ENCODE measurements around the gene RBM23.
"Not testable (repeated sequence)": the region's sequence is repeated elsewhere in the genome, so short reads cannot be mapped to it uniquely, and the experiment has no call there.

RBM23 gene

DNA sequence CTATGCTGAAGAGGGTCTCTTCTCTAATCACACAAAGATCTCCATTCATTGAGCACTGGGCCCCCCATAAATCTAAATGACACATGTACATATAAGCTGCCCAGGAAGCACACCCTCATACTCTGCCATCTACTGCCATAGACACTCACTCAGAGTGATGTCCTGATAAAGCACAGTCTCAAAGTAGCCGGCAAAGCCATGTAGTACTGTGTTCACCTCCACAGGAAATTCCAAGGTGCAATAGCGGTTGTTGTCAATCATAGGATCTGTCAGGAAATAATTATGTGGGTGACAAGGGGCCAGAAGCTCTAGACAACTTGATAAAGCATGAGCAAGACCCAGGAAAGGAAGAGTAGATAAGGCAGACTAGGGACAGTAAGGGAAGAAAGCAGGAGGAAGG is 3.3 kb upstream of the RBM23 start:
- TF ChIP-seq POLR2A (IDR thresholded peaks at IDR 0.05; ENCODE audit: extremely low read depth, insufficient read length) (no peak), MYC (IDR thresholded peaks at IDR 0.05; ENCODE audit: low read depth, low read length) (no peak)
- TF ChIP-seq, protein P1, sequence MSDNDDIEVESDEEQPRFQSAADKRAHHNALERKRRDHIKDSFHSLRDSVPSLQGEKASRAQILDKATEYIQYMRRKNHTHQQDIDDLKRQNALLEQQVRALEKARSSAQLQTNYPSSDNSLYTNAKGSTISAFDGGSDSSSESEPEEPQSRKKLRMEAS (IDR thresholded peaks at IDR 0.05; ENCODE audit: low read depth, low read length): no peak
- TF ChIP-seq, protein P2, sequence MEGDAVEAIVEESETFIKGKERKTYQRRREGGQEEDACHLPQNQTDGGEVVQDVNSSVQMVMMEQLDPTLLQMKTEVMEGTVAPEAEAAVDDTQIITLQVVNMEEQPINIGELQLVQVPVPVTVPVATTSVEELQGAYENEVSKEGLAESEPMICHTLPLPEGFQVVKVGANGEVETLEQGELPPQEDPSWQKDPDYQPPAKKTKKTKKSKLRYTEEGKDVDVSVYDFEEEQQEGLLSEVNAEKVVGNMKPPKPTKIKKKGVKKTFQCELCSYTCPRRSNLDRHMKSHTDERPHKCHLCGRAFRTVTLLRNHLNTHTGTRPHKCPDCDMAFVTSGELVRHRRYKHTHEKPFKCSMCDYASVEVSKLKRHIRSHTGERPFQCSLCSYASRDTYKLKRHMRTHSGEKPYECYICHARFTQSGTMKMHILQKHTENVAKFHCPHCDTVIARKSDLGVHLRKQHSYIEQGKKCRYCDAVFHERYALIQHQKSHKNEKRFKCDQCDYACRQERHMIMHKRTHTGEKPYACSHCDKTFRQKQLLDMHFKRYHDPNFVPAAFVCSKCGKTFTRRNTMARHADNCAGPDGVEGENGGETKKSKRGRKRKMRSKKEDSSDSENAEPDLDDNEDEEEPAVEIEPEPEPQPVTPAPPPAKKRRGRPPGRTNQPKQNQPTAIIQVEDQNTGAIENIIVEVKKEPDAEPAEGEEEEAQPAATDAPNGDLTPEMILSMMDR (IDR thresholded peaks at IDR 0.05; ENCODE audit: low read depth, low read length): no peak
- DNase-seq (ENCODE audit: low read depth): no peak
- no peak overlapping the region for H3K4me3 ChIP-seq (ENCODE audit: low read depth, low read length)

DNA sequence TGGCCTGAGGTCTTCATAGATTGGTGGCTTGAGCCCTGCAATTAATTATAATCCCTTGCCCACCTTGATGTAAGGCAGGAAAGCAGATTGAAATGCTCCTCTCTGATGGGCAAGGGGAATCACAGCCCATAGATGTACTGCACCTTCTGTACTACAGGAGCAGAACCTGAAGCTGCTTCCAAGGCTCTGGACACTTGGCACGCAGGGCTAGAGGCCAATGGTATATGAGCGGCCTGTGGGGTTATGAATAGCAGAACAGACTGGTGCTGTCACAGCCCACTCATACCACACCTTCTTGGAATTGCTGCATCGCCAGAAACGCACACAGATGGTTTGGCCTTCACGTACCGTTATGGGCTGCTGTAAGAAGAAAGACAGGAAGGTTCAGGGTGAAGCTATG is 1.7 kb upstream of the RBM23 start:
- TF ChIP-seq POLR2A (IDR thresholded peaks at IDR 0.05; ENCODE audit: extremely low read depth, insufficient read length) (no peak), MYC (IDR thresholded peaks at IDR 0.05; ENCODE audit: low read depth, low read length) (no peak)
- TF ChIP-seq, protein P1 (IDR thresholded peaks at IDR 0.05; ENCODE audit: low read depth, low read length): no peak
- TF ChIP-seq, protein P2 (IDR thresholded peaks at IDR 0.05; ENCODE audit: low read depth, low read length): no peak
- no peak overlapping the region for H3K4me3 ChIP-seq (ENCODE audit: low read depth, low read length)
- DNase-seq (ENCODE audit: low read depth): no peak

DNA sequence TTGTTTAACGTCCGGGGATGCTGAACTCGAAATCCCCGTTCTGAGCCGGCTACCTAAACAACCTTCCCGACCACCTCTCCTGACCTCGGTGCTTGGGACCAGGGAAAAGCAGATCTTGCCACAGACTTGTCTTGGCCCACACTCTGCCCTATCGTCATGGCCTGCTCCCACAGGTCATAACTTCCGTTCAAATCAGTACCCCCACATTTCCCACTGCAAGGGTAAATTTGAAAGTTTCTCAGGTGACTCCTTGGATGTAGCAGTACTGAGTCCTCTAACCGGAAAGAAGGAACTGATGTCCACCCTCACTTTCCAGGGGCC is 612 bp upstream of the RBM23 start:
- TF ChIP-seq POLR2A (IDR thresholded peaks at IDR 0.05; ENCODE audit: extremely low read depth, insufficient read length) (no peak), MYC (IDR thresholded peaks at IDR 0.05; ENCODE audit: low read depth, low read length) (no peak)
- TF ChIP-seq, protein P1 (IDR thresholded peaks at IDR 0.05; ENCODE audit: low read depth, low read length): no peak
- TF ChIP-seq, protein P2 (IDR thresholded peaks at IDR 0.05; ENCODE audit: low read depth, low read length): no peak
- DNase-seq (ENCODE audit: low read depth): no peak
- peak overlapping the region; percentile 53 for H3K4me3 ChIP-seq (ENCODE audit: low read depth, low read length)

DNA sequence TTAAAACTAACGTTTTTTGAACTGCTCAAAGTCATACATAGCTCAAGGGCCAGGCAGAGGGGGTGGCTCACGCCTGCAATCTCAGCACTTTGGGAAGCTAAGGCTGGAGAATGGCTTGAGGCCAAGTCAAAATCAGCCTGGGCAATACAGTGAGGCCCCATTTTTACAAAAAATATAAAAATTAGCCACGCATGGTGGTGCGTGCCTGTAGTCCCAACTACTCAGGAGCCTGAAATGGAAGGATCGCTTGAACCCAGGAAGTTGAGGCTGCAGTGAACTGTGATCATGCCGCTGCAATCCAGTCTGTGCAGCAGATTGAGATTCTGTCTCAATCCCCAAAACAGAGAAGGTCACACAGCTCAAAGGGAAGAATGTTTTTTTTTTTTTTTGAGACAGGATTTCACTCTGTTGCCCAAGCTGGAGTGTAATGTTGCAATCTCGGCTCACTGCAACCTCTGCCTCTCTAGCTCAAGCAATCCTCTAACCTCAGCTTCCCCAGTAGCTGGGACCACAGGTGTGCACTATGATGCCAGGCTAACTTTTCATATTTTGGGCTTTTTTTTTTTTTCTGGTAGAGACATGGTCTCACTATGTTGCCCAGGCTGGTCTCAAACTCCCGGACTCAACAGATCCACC is 2.9 kb downstream of the RBM23 start:
- no peak overlapping the region for H3K4me3 ChIP-seq (ENCODE audit: low read depth, low read length)
- TF ChIP-seq MYC (IDR thresholded peaks at IDR 0.05; ENCODE audit: low read depth, low read length) (no peak), POLR2A (IDR thresholded peaks at IDR 0.05; ENCODE audit: extremely low read depth, insufficient read length) (no peak)
- TF ChIP-seq, protein P2 (IDR thresholded peaks at IDR 0.05; ENCODE audit: low read depth, low read length): no peak
- TF ChIP-seq, protein P1 (IDR thresholded peaks at IDR 0.05; ENCODE audit: low read depth, low read length): no peak
- DNase-seq (ENCODE audit: low read depth): peak; percentile 81

DNA sequence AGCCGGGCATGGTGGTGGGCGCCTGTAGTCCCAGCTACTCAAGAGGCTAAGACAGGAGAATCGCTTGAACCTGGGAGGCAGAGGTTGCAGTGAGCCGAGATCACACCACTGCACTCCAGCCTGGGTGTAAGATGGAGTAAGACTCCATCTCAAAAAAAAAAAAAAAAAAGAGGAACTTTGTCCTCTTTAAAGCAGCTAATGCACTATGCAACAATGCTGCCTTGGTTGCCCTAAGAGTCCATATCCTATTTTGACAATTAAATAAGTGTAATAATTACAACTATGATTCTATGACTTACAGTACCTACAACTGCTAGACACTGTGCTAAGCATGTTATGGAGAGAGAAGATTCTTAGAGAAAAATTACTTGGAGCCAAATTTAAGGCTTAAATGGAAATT is 4.1 kb downstream of the RBM23 start:
- peak; percentile 37 for DNase-seq (ENCODE audit: low read depth)
- H3K4me3 ChIP-seq (ENCODE audit: low read depth, low read length): not testable (repeated sequence)

DNA sequence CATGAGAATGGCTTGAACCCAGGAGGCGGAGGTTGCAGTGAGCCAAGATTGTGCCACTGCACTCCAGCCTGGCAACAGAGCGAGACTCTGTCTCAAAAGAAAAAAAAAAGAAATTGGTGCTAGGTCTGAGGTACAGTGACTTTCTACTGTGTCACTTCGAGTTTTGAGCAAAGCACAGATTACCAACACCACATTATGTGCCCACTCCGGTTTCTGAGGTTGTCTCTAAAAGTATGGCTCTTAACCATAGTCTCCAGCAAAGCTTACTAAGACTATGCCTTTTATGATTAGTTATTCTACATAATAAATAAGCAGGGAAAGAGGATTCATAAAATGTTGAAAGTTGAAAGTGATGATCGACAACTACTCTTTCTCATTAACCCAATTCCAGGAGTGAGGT is 8.0 kb downstream of the RBM23 start:
- no peak for DNase-seq (ENCODE audit: low read depth)
- no peak for TF ChIP-seq MYC (IDR thresholded peaks at IDR 0.05; ENCODE audit: low read depth, low read length)
- TF ChIP-seq POLR2A (IDR thresholded peaks at IDR 0.05; ENCODE audit: extremely low read depth, insufficient read length): no peak
- TF ChIP-seq, protein P2 (IDR thresholded peaks at IDR 0.05; ENCODE audit: low read depth, low read length): no peak
- TF ChIP-seq, protein P1 (IDR thresholded peaks at IDR 0.05; ENCODE audit: low read depth, low read length): no peak
- H3K4me3 ChIP-seq (ENCODE audit: low read depth, low read length): no peak overlapping the region
